OCI-LY7 (cell line): ENCODE measurements around the gene UGDH. TPM values are rescaled to one million over a fixed set of nuclear protein-coding genes. Genes with fewer than 3 reads are reported as not detected.

Source experiments
- BruUV-seq: library from RNA; stranded (reverse); fragments of 400-500 nt; replicated peaks from 2 replicates; lab custom pipeline; 2021; lab: Mats Ljungman, UMichigan
- CTCF ChIA-PET: fragments of 300-600 bp; sonication (Branson Sonifier 250); formaldehyde crosslinking; loops from one replicate; lab custom pipeline; 2022; ENCODE audit warnings: antibody characterized with exemption; ENCODE audit not compliant: unreplicated experiment; lab: Charles Lee
- POLR2A ChIA-PET: fragments of 300-600 bp; sonication (Branson Sonifier 250); formaldehyde crosslinking; loops from one replicate; lab custom pipeline; 2022; ENCODE audit warnings: antibody characterized with exemption; lab: Charles Lee
- DNase-seq: peaks from one replicate; pipeline ENCODE4 v3.0.0-alpha.2; 2015; ENCODE audit warnings: low spot score
- H2AFZ ChIP-seq: fragments of 200-600 bp; sonication (generic), shearing (Covaris generic); 2 replicates; pipeline ENCODE4 v1.6.1; 2014; ENCODE audit warnings: mild to moderate bottlenecking, antibody characterized with exemption, low read length, moderate library complexity
- H3K27ac ChIP-seq: fragments of 200-600 bp; sonication (generic); 2 replicates; pipeline ENCODE4 v1.5.1; 2014; ENCODE audit warnings: mixed run types, low read depth, mild to moderate bottlenecking, moderate library complexity, low read length, inconsistent platforms; ENCODE audit not compliant: poor library complexity, severe bottlenecking
- H3K36me3 ChIP-seq: fragments of 200-600 bp; sonication (generic); 2 replicates; pipeline ENCODE4 v1.6.1; 2014; ENCODE audit warnings: mild to moderate bottlenecking, antibody characterized with exemption, low read length, moderate library complexity, mixed read lengths; ENCODE audit not compliant: insufficient read depth
- H3K4me1 ChIP-seq: fragments of 200-600 bp; sonication (generic); 2 replicates; pipeline ENCODE4 v1.5.1; 2014; ENCODE audit warnings: mild to moderate bottlenecking, low read length; ENCODE audit not compliant: insufficient read depth, poor library complexity, severe bottlenecking
- H3K4me2 ChIP-seq: fragments of 200-600 bp; sonication (generic); 2 replicates; pipeline ENCODE4 v1.6.1; 2014; ENCODE audit warnings: mild to moderate bottlenecking, low read length
- H3K4me3 ChIP-seq: fragments of 200-600 bp; sonication (generic); 2 replicates; pipeline ENCODE4 v1.5.1; 2014; ENCODE audit warnings: mild to moderate bottlenecking, low read depth, low read length; ENCODE audit not compliant: poor library complexity, severe bottlenecking
- H3K79me2 ChIP-seq: fragments of 200-600 bp; sonication (generic); 2 replicates; pipeline ENCODE4 v1.6.1; 2016; ENCODE audit warnings: low read depth, mild to moderate bottlenecking, low read length, moderate library complexity, mixed read lengths; ENCODE audit not compliant: insufficient read depth
- H3K9me2 ChIP-seq: fragments of 200-600 bp; sonication (generic); 2 replicates; pipeline ENCODE4 v1.6.1; 2016; ENCODE audit warnings: mild to moderate bottlenecking, low read length, mixed read lengths; ENCODE audit not compliant: insufficient read depth
- H3K9me3 ChIP-seq: fragments of 200-600 bp; sonication (generic); 2 replicates; pipeline ENCODE4 v1.6.1; 2014; ENCODE audit warnings: mild to moderate bottlenecking, mixed run types, low read length, mixed read lengths
- H4K20me1 ChIP-seq: fragments of 200-600 bp; sonication (generic); 2 replicates; pipeline ENCODE4 v1.6.1; 2014; ENCODE audit warnings: mild to moderate bottlenecking, antibody characterized with exemption, low read length, moderate library complexity, mixed read lengths; ENCODE audit not compliant: insufficient read depth
- CTCF ChIP-seq: fragments of 200-600 bp; sonication (generic); conservative IDR thresholded peaks from 2 replicates; pipeline ENCODE4 v1.5.1; 2014; ENCODE audit warnings: mild to moderate bottlenecking, antibody characterized with exemption, low read length, moderate library complexity, mixed read lengths
- EZH2phosphoT487 ChIP-seq: fragments of 200-600 bp; sonication (generic); IDR thresholded peaks from 2 replicates; pipeline ENCODE4 v1.6.1; 2018; ENCODE audit warnings: low read depth, borderline replicate concordance, mild to moderate bottlenecking, mixed run types, antibody characterized with exemption, low read length, moderate library complexity, mixed read lengths
- intact Hi-C: fragments of 100-400 bp; cut with micrococcal nuclease; formaldehyde crosslinking; loops from one replicate; pipeline ENCODE4 v1.10.0; 2022; ENCODE audit not compliant: unreplicated experiment
- total RNA-seq, 2 experiments: library from RNA; depleted of rRNA in 1 of 2; stranded (reverse); fragments of >200 nt in 1 of 2; shearing (Covaris generic) in 1 of 2; gene quantifications; 2 replicates each; pipeline ENCODE4 v1.2.3, GENCODE V29; 2014 to 2022

The UGDH gene
- total RNA-seq, 2 experiments from 2014 or later: 8.1 to 33.6 TPM

- intact Hi-C loops: loop anchor here (1.0 to 10.0 kb wide), 5 partner anchors 58 to 507 kb away; partner anchors contain the start of genes SMIM14, UBE2K and UGDH
- Histone ChIP-seq H3K79me2 (no peaks in the 10 kb centered on the region), H3K36me3 (peaks cover 86% of the 10 kb centered on the region), H3K27ac (no peak overlapping the region), H3K4me2 (peak overlapping the region; percentile 17), H3K4me3 (no peak overlapping the region), H4K20me1 (no peaks in the 10 kb centered on the region), H3K9me3 (no peaks in the 10 kb centered on the region), H3K9me2 (no peaks in the 10 kb centered on the region), H2AFZ (no peak overlapping the region), H3K4me1 (peaks cover 12% of the 10 kb centered on the region)
- peak; percentile 80 for DNase-seq
- ChIA-PET CTCF (interaction anchor here (0.6 kb wide), 1 partner anchor 12 kb away, joined by 3 read pairs; no protein-coding TSS in a partner anchor), POLR2A (interaction anchor here (0.6 to 1.6 kb wide), 6 partner anchors 10 to 728 kb away, joined by 3 to 6 read pairs (median 3); no protein-coding TSS in a partner anchor)
- BruUV-seq: no TSS peak
- TF ChIP-seq EZH2phosphoT487: no peak
- TF ChIP-seq CTCF: peak; percentile 99
Measured at GRCh38 chr4:39469429-39470077, 57.7 kb downstream of the UGDH start.

GRCh38 chr4:39467464-39467863 lies 59.8 kb downstream of the UGDH start:
- CTCF ChIA-PET: no interaction called here
- TF ChIP-seq CTCF: no peak
- no peak for TF ChIP-seq EZH2phosphoT487
- Histone ChIP-seq H4K20me1 (no peaks in the 10 kb centered on the region), H3K4me2 (no peak overlapping the region), H3K9me3 (no peaks in the 10 kb centered on the region), H2AFZ (no peak overlapping the region), H3K9me2 (no peaks in the 10 kb centered on the region), H3K36me3 (peaks cover 88% of the 10 kb centered on the region), H3K4me3 (no peak overlapping the region), H3K79me2 (no peaks in the 10 kb centered on the region), H3K4me1 (peaks cover 12% of the 10 kb centered on the region), H3K27ac (no peak overlapping the region)
- no peak for DNase-seq
- no TSS peak for BruUV-seq
- POLR2A ChIA-PET: interaction anchor here (0.6 to 1.1 kb wide), 3 partner anchors 37 to 265 kb away, joined by 3 to 7 read pairs (median 3); no protein-coding TSS in a partner anchor
- intact Hi-C loops: loop anchor here (5.0 to 10.0 kb wide), 3 partner anchors 125 to 230 kb away; partner anchors contain the start of genes SMIM14 and UBE2K

DNA sequence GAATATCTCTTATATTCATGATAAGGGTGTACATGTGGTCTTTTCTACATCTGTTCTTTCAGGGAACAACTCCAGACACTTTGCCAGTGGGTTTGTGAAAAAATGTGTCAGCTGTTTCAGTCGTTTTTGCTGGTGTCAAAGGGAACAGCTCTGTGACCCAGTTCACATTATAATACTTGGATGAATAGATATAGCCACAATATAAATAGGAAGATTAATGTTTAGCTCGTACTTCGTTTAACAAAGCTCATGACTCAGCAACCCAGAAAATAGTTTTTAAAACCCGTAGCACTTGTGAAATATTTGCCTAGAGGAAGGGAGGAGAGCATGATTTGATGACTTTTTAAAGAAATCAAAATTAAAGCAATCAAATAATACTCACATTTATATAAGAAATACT lies 60.5 kb downstream of the UGDH start:
- Histone ChIP-seq H3K9me2 (no peaks in the 10 kb centered on the region), H2AFZ (no peak overlapping the region), H3K4me1 (peaks cover 12% of the 10 kb centered on the region), H3K4me2 (no peak overlapping the region), H3K36me3 (peaks cover 87% of the 10 kb centered on the region), H4K20me1 (no peaks in the 10 kb centered on the region), H3K9me3 (no peaks in the 10 kb centered on the region), H3K4me3 (no peak overlapping the region), H3K27ac (no peak overlapping the region), H3K79me2 (no peaks in the 10 kb centered on the region)
- TF ChIP-seq CTCF: no peak
- TF ChIP-seq EZH2phosphoT487: no peak
- intact Hi-C loops: loop anchor here (5.0 to 10.0 kb wide), 3 partner anchors 126 to 231 kb away; partner anchors contain the start of genes SMIM14 and UBE2K
- CTCF ChIA-PET: no interaction called here
- no peak for DNase-seq
- POLR2A ChIA-PET: interaction anchor here (0.6 to 1.1 kb wide), 6 partner anchors 8 to 266 kb away, joined by 3 to 7 read pairs (median 3); no protein-coding TSS in a partner anchor
- TSS peak; percentile 10 for BruUV-seq
